COR-L47 (cell line): Measurements from ENCODE around the gene KCNIP3.
A peak's percentile ranks its signal among the peaks of the same experiment; 100 is the strongest.
"Not testable (repeated sequence)": the region's sequence is repeated elsewhere in the genome, so short reads cannot be mapped to it uniquely, and the experiment has no call there.

Experiments used
- DNase-seq: peaks from one replicate; lab custom pipeline; 2025; lab: John Stamatoyannopoulos, UW

The KCNIP3 gene

GRCh38 chr2:95296880-95297487, at the start of gene KCNIP3:
KCNIP3 (plus strand) TSS chr2:95297347; CDS start chr2:95297439, 92 bp downstream.
- peak; percentile 82 for DNase-seq

- no peak for DNase-seq
These were observed 38.9 kb upstream of the KCNIP3 start for GRCh38 chr2:95258271-95258670.

- no peak for DNase-seq
These were observed 36.8 kb upstream of the KCNIP3 start for GRCh38 chr2:95260028-95261023.

- DNase-seq, result no peak
These were observed 35.5 kb upstream of the KCNIP3 start for GRCh38 chr2:95261602-95262001.

GRCh38 chr2:95262896-95263542, 34.1 kb upstream of the KCNIP3 start:
- no peak for DNase-seq

GRCh38 chr2:95264624-95265023, 32.5 kb upstream of the KCNIP3 start:
- DNase-seq, result no peak

- DNase-seq, result no peak
These were observed 32.0 kb upstream of the KCNIP3 start for GRCh38 chr2:95265182-95265581.

GRCh38 chr2:95266781-95267430, 30.2 kb upstream of the KCNIP3 start:
- DNase-seq, result no peak

- no peak for DNase-seq
These were observed 29.5 kb upstream of the KCNIP3 start for GRCh38 chr2:95267458-95268210.

- DNase-seq, result no peak
These were observed 28.7 kb upstream of the KCNIP3 start for GRCh38 chr2:95268211-95269035.

GRCh38 chr2:95269036-95269680, 28.0 kb upstream of the KCNIP3 start:
- DNase-seq, result no peak

GRCh38 chr2:95269745-95270144, 27.4 kb upstream of the KCNIP3 start:
- DNase-seq, result not testable (repeated sequence)

GRCh38 chr2:95270541-95271081, 26.5 kb upstream of the KCNIP3 start:
- DNase-seq, result no peak

GRCh38 chr2:95271381-95271971, 25.7 kb upstream of the KCNIP3 start:
- DNase-seq, result no peak

GRCh38 chr2:95272299-95272751, 24.8 kb upstream of the KCNIP3 start:
- DNase-seq, result no peak

GRCh38 chr2:95272781-95273180, 24.4 kb upstream of the KCNIP3 start:
- DNase-seq, result no peak

GRCh38 chr2:95273566-95274290, 23.4 kb upstream of the KCNIP3 start:
- DNase-seq, result no peak
